Measurements from ENCODE around the gene ARHGAP28. TPM values are rescaled to one million over a fixed set of nuclear protein-coding genes. Genes with fewer than 3 reads are reported as not detected.

Gene ARHGAP28
- 0.05 and 0.37 TPM in 2 replicates for total RNA-seq (2014; rRNA removed; shearing (Covaris generic))

DNA sequence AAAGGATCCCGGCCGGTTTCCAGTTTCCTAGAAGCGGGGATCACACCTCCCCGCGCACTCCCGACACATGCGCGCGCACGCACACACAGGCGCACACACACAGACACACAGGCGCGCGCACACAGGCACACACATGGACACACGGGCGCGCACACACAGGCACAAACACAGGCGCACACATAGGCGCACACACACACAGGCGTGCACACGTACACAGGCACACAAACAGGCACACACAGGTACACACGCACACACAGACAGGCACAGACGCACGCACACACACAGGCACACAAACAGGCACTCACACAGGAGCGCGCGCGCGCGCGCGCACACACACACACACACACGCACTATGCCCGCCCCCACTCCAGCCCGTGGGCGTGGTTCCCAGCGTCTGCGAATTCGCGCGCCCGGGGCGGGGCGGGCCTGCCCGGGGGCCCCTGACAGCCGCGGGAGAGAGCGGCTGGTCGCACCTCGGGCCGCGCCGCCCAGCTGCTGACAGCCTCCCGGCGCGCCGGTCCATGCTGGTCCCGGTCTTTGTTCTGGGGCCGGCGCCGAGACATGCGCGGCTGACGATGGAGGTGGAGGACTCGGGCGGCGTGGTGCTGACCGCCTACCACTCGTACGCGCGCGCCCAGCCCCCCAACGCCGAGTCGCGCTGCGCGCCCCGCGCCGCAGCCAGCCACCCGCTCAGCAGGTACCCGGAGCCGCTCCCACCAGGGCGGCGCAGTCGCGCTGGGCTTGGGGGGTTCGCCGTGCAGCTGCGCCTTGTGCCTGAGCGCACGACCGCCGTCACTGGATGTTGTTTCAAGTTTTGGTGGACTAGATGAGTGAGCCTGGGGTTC is at the start of gene ARHGAP28:
ARHGAP28 (plus strand) TSS at position 470 of the 845 bp plus-strand sequence; CDS start at position 576, 106 bp downstream.
- DNase-seq (ENCODE audit: low read depth): no peak

DNA sequence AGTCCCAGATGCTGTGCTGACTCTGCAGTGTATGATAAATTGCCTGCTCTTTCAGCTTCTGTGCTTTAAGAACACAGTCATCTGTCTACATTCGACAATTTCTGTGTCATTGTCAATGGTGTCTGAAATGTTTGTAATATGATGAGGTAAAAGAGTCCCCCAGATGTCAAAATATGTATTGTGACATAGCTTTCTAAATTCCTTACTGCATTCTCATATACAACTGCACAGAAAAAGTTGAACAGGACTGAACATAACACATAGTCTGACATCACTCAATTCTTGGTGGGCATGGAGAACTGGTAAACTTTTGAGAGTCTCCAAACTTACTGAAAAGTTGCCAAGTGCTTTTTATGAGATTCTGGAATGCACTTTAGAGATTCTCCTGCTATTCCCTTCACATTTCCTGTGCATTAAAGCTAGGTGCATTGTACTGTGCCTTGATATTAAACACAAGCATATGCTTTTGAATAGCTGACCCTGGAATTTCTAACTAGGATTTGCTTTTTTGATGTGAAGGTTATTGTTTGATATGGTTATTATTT is 48.1 kb upstream of the ARHGAP28 start:
- DNase-seq (ENCODE audit: low read depth): no peak

DNA sequence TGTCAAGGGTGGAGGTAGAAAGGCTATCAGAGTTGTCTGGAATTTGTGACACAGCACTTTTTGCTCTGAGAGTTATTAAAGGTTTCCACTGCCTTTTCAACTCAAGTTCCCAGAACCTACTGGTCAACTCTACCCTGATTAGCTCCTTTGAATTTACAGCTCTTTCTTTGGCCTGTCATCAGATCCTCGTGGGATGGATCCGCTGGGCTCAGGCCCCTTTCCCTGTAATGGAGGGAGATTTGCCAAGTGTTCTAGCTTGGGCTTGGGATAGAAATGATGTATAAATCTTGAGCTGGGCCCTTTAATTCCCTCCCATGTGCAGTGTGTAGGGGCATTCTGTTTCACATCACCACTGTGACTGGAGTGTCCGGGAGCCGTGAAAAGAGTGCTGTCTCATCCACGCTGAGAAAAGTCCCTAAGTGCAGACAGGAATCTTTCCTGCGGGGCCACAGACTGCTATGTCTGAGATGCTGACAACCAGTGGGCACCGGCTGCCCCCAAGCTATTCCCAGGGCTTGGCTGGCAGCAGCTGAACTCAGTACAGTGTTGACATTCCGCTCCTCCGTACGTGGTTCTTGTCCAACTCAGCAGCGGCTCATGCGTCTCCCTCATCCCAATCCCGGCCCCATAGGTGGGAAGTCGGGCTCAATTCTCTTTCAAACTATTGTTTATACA is 46.9 kb upstream of the ARHGAP28 start:
- peak; percentile 4 for DNase-seq (ENCODE audit: low read depth)

DNA sequence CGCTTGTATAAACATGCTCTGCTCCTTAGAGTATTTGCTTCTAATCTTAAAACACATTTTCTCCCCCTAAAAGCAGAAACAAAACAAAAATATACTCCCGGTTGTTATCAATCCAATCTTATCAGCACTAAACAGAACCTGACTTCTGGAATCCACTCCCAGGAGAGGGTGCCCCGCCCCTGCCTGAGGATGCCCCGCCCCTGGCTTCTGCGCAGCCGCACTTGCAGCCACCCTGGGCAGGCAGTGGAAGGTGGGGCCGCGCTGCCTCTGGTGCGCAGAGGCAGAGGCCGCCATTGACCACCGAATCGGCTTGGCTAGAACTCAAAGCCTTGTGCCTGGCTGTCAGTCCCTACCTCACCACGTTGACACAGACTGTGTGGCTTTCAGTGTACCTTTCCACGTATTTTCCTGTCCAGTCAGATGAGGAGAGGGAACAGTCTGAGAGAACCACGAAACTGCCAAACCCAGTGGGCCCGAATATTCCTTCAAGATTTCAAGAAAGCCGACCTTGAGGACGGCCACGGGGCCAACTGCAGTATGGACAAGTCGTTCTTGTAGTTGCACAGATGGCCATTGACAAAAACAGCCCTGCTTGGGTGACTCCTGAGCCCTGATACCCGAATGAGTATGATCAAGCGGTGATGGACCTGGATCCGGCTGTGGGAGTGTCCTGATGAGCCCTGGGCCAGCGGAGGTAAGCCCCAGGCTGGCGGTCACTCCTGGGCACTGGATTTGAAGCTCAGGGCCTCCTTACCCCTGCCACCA is 46.2 kb upstream of the ARHGAP28 start:
- peak; percentile 12 for DNase-seq (ENCODE audit: low read depth)

DNA sequence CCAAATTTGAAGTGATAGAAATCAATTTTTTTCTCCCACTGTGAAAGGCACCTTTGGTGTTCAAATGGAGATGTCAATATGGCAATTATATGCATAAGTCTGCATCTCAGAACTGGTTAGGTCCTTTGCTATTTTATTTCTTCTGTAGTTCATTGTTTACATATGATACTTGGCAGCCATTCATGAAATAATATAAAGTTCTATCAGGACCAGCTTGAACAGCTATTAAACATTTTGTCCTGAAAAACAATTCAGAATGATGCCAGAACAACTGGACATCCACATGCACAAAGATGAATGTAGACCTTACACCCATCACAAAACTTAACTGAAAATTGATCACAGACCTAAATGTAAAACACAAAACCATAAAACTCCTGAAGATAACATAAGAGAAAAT is 41.8 kb upstream of the ARHGAP28 start:
- no peak for DNase-seq (ENCODE audit: low read depth)

DNA sequence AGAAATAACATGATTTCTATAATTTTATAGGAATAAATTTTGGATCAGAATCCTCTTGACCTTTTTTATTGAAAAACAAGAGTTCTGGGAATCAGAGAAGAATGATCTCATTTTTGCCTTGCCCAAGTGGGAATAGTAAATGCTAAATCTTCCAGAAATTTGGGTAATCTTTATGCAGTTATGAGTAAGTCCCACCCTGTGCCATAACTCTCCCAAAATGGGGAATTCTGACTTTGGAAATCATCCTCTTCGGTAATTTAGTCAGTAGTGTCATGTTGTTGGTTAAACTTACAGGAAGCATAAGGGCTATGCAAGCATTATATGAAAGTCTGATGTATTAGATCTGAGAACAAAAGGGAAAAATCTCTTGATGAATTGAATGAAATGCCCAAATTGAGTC is 20.6 kb upstream of the ARHGAP28 start:
- no peak for DNase-seq (ENCODE audit: low read depth)

DNA sequence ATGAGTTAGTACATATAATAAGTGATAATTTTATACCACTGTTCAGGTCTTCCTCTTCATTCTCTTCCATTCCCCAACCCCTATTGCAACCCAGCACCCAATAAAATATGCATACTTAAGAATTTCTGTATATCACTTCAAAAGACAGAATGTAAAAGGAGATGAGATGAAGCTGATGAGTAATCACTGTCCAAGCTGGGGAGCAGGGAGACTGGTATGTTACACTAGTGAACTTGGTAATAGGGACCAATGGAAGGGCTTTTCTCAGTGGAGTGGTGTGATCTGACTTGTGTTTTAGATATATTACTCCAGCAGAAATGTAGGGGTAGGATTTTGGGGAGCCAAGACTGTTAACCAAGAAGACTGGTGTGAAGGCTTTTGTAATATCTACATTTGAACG is 18.0 kb upstream of the ARHGAP28 start:
- no peak for DNase-seq (ENCODE audit: low read depth)

DNA sequence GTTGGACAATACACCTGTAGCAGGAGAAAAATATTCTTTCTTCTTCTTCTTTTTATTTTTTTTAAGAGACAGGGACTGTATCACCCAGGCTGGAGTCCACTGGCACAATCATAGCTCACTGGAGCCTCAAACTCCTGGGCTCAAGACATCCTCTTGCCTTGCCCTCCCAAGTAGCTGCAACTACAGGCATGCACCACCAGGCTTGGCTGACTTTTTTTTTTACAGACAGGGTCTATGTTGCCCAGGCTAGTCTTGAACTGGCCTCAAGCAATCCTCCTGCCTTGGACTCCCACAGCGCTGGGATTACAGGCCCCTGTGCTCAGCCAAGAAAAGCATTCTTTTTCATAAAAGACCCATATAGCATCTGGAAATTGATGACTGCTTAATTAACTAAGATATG is 17.1 kb upstream of the ARHGAP28 start:
- DNase-seq (ENCODE audit: low read depth): no peak

GRCh38 chr18:6714010-6714409 is 15.5 kb upstream of the ARHGAP28 start:
- DNase-seq (ENCODE audit: low read depth): no peak

DNA sequence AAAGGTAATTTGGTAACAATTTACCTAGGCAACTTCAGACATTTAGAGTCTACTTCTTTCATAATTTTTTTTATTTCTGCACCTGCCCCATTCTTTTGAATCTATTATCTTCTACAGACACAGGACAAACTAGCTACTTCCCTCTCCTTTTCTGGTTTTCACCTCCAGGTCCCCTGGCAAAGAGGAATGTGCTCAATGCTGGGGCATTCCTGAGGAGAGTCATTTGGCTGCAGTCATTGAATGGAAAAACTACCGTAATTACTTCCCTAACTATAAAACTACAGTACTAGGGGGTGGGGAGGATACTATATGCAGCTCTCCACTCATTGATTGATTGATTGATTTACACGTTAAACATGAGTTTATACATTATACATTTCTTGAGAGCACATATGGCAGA is 11.2 kb upstream of the ARHGAP28 start:
- DNase-seq (ENCODE audit: low read depth): no peak

- no peak for DNase-seq (ENCODE audit: low read depth)
These were observed 10.2 kb upstream of the ARHGAP28 start for GRCh38 chr18:6719098-6719846.

DNA sequence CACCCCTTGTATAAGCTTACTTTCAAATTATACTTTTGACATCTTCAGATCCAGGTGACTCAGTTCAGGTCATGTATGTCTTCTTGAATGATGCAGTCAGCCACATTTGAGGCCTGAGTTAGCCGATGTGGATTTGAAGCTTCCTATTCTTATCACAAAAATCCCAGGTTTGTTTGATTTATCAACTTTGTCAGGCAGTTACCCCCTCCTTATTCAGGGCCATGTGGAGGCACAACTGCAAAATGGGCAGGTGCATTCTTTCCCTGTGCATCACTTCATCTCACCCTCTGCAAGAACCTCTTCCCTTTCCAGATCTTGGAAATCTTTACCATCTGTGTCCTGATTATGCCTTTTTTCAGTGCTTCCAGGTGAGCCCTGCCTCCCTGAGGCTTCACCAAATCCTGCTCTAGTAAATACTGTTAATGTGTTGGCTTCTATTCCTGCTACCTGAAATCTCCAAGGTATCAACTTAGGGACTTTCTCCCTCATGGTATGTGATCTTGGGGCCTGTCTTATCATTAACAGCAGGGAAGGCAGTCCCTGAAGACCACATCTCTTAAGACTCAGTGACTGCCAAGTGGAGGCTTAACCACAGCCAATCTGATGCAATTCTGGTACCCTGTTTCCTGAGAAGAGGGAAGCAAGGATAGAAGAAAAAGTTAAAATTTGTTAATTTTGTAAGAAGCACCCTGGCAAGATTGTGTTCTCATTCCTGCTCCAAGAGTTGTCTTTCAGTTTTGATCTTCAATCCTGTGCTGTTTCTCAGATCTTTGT is 9.4 kb upstream of the ARHGAP28 start:
- DNase-seq (ENCODE audit: low read depth): no peak

DNA sequence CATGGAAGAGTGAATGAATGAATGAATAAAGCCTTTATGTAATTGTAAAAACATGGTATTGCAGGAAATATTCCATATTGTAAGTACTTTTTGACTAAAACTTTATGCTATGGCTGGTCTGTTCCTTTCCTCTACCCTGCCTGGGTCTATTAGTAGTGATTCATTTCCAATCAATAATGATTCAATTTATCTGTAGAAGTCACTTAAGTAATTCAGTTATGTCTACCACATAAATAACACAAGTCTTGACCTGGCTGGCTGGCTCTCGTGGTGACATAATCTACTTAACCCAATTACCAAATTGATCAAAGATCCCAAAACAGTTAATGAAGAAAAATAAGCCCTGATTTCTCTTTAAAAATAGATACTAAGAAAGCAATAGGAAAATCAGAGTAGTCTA is 7.8 kb upstream of the ARHGAP28 start:
- no peak for DNase-seq (ENCODE audit: low read depth)

GRCh38 chr18:6722690-6723089 is 6.8 kb upstream of the ARHGAP28 start:
- no peak for DNase-seq (ENCODE audit: low read depth)

DNA sequence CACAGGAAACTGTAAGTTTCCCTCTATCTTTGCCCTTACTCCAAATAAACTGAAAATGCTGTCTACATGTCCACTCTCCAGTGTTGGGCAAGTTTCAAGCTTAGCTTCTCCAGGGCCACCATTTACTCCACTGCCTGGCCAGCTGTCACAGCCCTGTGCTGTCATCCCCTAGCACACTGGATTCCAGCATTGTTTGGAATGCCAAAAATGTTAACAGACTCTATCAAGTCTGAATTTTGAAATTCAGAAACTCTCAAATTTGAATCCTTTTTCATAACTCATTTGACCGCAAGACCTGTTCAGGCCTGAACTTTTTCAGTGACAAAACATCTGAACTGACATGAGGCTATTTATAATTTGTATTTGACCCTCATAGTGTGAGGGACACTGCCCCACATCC is 5.2 kb upstream of the ARHGAP28 start:
- DNase-seq (ENCODE audit: low read depth): no peak

GRCh38 chr18:6728331-6728730 is 1.2 kb upstream of the ARHGAP28 start:
- no peak for DNase-seq (ENCODE audit: low read depth)

GRCh38 chr18:6728809-6729246 is 688 bp upstream of the ARHGAP28 start:
- no peak for DNase-seq (ENCODE audit: low read depth)

- DNase-seq (ENCODE audit: low read depth): no peak
These were observed 1.1 kb downstream of the ARHGAP28 start for GRCh38 chr18:6730416-6731221.

GRCh38 chr18:6731222-6731596 is 1.7 kb downstream of the ARHGAP28 start:
- DNase-seq (ENCODE audit: low read depth): peak; percentile 50

DNA sequence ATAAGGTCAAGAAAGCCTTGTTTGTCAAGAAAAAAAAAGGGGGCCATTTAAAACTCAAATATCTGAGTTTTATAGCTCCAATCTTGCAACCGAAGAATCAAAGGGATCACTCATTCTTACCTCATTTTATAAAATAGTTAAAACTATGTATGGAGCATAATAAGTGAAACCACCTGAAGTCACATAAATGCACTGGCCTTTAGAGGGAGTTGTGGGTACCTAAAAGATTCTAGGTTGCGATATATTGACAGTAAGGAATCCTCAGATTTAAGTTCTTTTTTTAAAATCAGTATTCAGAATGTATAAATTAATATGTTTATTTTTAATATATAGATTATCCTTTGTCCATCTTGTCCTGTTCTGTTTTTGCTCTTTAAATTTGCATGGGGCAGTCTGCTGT is 3.4 kb downstream of the ARHGAP28 start:
- DNase-seq (ENCODE audit: low read depth): no peak
